GM04504 (cell line): ENCODE data around the gene MT4.

Experiments used
- DNase-seq: peaks from one replicate; pipeline ENCODE4 v3.0.0-alpha.2; 2012; ENCODE audit warnings: low read depth

The MT4 gene

GRCh38 chr16:56564793-56565477 is at the start of gene MT4:
TSS of gene MT4 (plus strand) at chr16:56565073. CDS start at chr16:56565129, 56 bp downstream.
- DNase-seq, result no peak

DNA sequence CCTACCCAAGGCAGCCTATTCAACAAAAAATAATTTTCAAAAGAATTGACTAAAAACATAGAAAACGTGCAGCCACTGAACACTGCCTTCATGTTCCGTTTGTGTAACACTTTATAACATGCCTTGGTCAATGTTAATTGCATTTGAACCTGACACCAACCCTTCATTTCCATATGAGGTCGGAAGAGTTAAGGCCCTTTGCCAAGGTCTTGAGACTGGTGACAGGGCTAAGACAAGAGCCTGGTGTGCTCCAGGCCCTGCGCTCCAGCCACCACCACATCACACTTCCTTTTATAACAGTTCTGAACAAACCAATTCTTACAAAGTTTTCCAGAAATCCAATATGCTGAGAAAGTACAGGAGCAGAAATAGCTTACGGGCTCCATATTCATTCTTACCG is 49.2 kb upstream of the MT4 start:
- no peak for DNase-seq

GRCh38 chr16:56517206-56517605 is 47.7 kb upstream of the MT4 start:
- DNase-seq, result no peak

DNA sequence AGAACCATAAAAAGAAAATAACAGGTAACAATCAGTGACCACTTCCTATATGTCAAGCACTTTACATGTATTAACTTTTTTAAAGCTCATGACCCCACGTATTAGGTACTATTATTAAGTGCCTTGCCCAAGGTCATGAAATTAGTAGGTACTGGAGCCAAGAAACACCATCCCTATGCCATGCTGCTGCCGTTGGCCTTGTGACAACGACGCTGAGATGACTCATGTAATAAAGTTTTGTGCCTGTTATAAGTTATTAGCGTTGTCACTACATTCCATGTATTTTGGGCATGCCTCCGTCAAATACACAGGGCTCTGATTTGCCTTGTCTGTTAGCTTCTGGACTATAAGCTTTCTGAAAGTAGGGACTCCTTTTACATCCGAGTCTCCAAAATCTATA is 46.4 kb upstream of the MT4 start:
- DNase-seq, result no peak

GRCh38 chr16:56519459-56520250 is 45.2 kb upstream of the MT4 start, which contains the start of gene BBS2:
TSS of gene BBS2 (minus strand) at chr16:56520024. CDS start at chr16:56519862, 162 bp downstream.
- DNase-seq, result peak; percentile 57

- DNase-seq, result no peak
Measured at GRCh38 chr16:56520251-56520577, 44.7 kb upstream of the MT4 start.

DNA sequence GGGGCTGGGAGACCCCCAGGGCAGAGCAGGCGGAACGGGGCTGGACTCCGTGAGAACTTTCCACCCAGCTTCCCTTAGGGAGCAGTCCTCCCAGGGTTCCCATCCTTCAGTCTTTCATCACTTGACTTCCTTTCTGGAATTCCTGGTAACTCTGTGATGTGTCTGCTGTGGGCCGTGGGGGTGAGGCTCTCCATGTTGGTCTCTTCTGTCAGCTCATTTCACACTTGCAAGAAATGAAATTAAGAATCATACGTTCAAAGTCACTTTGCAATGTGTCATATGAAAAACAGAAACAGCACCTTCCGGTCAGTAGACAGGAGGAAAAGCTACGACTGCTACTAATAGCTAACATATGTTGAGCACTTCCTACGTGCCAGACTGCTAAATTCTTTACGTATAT is 39.6 kb upstream of the MT4 start:
- DNase-seq, result no peak

- DNase-seq, result no peak
Measured at GRCh38 chr16:56530872-56531271, 34.0 kb upstream of the MT4 start.

- no peak for DNase-seq
Measured at GRCh38 chr16:56532714-56533113, 32.2 kb upstream of the MT4 start.

DNA sequence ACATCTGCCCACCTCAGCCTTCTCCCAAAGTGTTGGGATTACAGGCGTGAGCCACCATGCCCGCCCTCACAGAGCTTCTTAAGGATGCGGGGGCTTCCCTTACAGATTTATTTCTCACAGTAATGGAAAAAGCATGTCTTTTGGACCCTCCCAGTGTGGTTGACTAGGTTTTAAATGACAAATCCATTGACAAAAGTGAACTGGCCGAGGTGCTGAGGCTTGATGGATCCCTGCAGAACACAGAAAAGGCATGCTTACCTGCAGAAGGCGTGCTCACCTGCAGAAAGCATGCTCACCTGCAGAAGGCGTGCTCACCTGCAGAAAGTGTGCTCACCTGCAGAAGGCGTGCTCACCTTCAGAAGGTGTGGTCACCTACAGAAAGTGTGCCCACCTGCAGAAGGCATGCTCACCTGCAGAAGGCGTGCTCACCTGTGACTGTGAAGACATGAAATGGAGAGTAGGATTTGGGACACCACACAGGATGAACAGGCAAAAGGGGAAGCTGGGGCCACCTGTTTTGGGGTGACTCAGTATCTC is 30.0 kb upstream of the MT4 start:
- DNase-seq, result no peak

DNA sequence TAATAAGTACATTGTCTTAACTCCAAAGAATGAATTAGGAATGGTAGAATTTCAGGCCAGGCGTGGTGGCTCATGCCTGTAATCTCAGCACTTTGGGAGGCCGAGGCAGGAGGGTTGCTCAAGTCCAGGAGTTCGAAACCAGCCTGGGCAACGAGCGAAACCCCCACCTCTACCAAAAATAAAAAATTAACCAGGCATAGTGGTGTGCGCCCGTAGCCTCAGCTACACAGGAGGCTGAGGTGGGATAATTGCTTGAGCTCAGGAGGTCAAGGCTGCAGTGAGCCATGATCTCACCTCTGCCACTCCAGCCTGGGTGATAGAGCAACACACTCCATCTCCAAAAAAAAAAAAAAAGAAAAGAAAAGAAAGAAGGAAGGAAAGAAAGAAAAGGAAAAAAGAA is 26.5 kb upstream of the MT4 start:
- DNase-seq, result no peak

GRCh38 chr16:56539656-56540055 is 25.2 kb upstream of the MT4 start:
- DNase-seq, result no peak

DNA sequence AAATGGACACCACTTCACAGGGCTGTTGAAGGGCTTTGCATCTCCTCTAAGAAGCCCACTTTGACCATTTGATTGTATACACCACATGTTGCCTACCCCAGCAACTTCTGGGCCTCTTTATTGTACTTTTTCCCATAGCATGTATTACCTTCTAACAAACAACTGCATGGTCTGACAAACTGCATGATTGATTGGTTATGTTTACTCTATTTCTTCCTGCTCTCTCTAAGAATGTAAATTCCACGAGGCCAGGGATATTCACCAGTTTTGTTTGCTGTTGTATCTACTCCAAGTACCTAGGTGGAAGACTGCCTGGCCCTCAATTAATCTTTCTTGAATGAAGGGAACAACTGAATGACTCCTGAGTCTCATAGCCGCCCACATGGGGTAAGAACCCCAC is 22.8 kb upstream of the MT4 start:
- no peak for DNase-seq

GRCh38 chr16:56547120-56547948 is 17.5 kb upstream of the MT4 start:
- no peak for DNase-seq

GRCh38 chr16:56547949-56548567 is 16.8 kb upstream of the MT4 start:
- DNase-seq, result no peak

- no peak for DNase-seq
Measured at GRCh38 chr16:56549161-56549560, 15.7 kb upstream of the MT4 start.

DNA sequence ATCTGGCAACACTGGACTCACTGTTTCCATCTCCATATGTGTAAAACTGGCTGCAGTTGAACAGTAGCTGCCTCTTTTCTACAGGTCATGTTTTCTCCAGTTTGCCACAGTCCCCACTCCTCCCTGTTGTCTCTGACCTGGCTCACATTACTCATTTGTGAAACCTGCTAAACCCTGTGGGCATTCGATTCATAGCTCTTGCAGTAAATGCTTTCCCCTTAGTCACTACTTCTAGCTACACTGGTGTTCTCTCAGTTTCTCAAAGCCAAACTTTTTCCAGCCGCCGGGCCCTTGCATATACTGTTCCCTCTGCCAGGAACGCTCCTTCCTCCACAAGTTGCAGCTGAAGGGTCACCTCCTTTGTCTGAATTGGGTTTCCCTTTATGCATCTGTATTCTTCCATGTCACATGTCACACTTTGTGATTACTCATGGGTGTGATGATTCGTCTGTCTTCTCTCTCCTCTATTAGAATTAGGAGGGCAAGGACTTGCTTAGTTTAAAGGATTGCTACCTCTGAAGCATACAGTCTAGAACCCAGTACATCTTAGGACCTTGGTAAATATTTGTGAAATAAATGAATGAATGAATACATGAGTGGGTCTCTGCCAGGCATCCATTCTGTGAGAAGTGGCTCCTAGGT is 15.0 kb upstream of the MT4 start:
- no peak for DNase-seq

GRCh38 chr16:56551796-56552738 is 12.8 kb upstream of the MT4 start:
- no peak for DNase-seq

DNA sequence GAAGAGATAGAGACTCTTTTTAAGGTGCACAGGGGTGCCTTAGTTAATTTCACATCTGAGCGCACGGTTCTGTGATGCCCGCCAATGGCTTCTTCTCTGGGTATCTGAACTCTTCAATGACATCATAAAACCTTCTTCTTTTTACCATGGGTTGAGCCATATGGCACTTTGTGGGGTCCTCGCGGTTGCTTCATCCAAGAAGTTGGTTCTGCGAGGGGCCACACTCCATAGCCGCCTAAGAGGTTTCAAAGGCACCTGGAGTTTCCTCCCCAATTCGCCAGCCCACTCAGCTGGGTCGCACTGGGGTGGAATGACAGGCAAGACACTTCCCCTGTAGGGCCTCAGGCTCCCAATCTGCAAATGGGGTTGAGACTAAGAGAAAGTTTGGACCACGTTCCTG is 10.4 kb upstream of the MT4 start:
- no peak for DNase-seq

GRCh38 chr16:56558024-56558747 is 6.7 kb upstream of the MT4 start:
- peak; percentile 47 for DNase-seq
